Gastrocnemius medialis (tissue), 4 donors: ENCODE results near the gene TCHHL1.

Experiments
- POLR2A ChIP-seq, 2 donors: fragments of 450-650 bp; IDR thresholded peaks; one replicate each; pipeline ENCODE4 v1.6.1; 2017; ENCODE audit warnings: antibody characterized with exemption in 2 of 2, mild to moderate bottlenecking in 2 of 2, moderate library complexity in 2 of 2
- TF ChIP-seq, protein P1 (sequence below), 5 experiments: fragments of 450-650 bp in 3 of 5; fragments of 200-600 bp in 2 of 5; sonication (generic) in 2 of 5; IDR thresholded peaks in 4 of 5; conservative IDR thresholded peaks in 1 of 5; 1 replicate in 4 of 5; 2 replicates in 1 of 5; pipeline ENCODE4 v1.5.1; 2016 to 2019; ENCODE audit warnings: antibody characterized with exemption in 5 of 5, mild to moderate bottlenecking in 3 of 5, moderate library complexity in 3 of 5

DNA sequence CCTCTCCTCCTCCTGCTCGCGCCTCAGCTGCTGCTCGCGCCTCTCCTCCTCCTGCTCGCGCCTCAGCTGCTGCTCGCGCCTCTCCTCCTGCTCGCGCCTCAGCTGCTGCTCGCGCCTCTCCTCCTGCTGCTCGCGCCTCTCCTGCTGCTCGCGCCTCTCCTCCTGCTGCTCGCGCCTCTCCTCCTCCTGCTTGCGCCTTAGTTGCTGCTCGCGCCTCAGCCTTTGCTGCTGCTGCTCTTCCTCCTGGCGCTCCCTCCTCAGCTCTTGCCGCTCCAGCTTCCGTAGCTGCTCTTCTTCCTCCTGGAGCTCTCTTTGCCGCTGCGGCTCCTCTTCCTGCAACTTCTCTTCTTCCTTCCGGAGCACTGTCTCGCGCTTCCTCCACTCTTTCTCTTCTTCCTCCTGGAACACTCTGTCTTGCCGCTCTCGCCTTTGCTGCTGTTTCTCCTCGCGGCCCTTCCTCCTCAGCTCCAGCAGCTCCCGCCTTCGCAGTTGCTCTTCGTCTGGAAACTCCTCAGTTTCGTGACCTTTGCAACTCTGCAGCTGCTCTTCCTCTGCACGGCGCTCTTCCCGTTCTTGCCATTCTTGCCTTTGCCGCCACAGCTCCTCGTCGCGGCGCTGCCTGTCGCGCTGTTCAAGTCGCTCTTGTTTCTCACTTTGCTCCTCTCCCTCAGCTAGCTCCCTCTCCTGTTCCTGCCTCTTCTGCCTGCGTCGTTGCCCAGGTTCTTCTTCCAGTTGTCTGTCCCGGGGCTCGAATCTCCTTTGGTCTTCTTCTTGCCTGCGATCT is 23.4 kb upstream of the TCHHL1 start:
- TF ChIP-seq, protein P1, sequence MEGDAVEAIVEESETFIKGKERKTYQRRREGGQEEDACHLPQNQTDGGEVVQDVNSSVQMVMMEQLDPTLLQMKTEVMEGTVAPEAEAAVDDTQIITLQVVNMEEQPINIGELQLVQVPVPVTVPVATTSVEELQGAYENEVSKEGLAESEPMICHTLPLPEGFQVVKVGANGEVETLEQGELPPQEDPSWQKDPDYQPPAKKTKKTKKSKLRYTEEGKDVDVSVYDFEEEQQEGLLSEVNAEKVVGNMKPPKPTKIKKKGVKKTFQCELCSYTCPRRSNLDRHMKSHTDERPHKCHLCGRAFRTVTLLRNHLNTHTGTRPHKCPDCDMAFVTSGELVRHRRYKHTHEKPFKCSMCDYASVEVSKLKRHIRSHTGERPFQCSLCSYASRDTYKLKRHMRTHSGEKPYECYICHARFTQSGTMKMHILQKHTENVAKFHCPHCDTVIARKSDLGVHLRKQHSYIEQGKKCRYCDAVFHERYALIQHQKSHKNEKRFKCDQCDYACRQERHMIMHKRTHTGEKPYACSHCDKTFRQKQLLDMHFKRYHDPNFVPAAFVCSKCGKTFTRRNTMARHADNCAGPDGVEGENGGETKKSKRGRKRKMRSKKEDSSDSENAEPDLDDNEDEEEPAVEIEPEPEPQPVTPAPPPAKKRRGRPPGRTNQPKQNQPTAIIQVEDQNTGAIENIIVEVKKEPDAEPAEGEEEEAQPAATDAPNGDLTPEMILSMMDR (IDR thresholded peaks at IDR 0.05 in 4 of 5, conservative IDR thresholded peaks at IDR 0.05 in 1 of 5) = no peak
- no peak for TF ChIP-seq POLR2A (IDR thresholded peaks at IDR 0.05)
